DMS53 (cell line): Measurements from ENCODE around the gene HDGF.

Experiments used
- DNase-seq: peaks from one replicate; lab custom pipeline; 2025; lab: John Stamatoyannopoulos, UW

Gene HDGF

DNA sequence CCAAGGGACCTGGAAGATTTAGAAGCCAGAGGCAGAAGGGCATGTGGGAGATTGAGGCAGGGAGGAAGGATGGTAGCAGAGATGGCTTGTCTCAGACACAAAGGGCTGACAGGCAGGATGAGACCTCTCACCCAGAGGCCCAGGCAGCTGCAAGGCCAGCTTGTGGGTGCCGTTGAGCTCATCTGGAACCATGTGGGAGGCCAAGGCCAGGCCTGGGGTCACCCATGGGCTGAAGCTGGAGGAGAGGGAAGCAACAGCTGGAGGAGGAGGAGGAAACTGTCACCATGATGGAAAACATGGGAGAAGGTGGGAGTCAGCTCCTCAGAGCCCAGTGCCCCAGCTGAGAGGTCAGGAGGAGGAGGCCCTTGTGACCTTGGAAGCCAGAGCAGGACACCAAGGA lies 52.5 kb downstream of the HDGF start:
- DNase-seq: no peak

GRCh38 chr1:156697481-156697880 lies 54.0 kb downstream of the HDGF start:
- DNase-seq: peak; percentile 74

DNA sequence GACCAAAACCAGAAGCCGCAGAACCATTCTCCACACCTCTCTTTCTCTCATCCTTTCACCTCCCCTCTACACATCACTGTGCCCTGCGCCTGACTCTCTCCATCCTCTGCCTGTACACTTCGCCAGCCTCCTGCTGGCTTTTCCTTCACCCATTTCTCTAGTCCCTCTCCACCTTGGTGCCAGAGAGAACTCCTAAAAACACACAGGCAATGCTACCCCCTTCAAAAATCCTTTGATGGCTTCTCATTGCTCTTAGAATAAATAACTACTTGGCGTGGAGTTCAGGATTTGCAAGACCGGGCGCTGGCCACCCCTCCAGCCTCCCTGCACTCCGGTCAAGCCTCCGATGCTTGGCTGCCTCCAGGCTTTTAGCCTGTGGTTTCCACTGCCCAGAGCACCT lies 54.7 kb downstream of the HDGF start:
- DNase-seq: no peak

GRCh38 chr1:156694690-156694962 lies 56.8 kb downstream of the HDGF start:
- DNase-seq: no peak

DNA sequence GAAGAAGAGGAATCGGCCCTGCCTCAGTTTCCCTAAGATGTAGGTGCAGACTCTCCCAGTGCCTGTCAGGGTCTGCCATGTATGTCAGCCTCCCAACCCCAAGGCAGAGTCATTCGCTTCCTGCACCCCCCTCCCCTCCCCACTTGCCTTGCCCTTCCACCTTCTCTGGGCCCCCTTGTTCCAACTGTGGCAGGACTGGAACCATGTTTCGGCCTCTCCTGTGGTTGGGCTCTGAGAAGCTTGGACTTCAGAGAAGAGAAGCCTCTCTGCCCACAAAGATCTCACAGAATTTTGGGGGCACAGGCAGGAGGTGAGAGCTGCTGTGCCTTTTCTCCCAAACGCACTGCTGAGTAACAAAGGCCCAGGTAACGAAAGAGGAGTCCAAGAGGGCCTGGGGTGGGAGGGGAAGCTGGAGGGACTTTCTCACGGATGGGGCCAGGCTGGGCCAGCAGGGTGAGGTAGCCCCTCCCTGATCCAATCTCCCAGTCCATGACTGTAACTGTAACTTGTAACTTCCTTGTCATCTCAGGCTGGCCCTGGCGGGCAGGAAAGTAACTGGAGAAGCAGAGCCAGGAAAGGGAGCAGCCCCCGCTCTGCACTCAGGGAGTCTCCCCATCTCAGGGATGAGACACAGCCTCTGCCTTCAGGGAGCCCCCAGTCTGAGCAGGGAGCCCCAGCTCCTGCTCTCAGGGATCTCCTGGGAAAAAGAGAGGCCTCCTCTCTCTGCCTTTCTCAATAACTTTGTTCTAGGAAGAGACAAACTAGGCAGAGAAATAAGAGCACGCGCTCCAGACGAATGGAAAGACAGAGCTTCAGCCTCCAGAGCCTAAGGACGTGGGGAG lies 57.4 kb downstream of the HDGF start:
- peak; percentile 53 for DNase-seq

GRCh38 chr1:156692925-156693847 lies 58.3 kb downstream of the HDGF start:
- DNase-seq: peak; percentile 90

GRCh38 chr1:156692441-156692924 lies 59.0 kb downstream of the HDGF start:
- peak; percentile 76 for DNase-seq
